Cerebellar cortex (tissue), 1 donor: ENCODE results near the gene BASP1.

Experiments
- DNase-seq: peaks from one replicate; pipeline ENCODE4 v3.0.0-alpha.2; 2015; ENCODE audit warnings: low spot score

BASP1 gene, protein sequence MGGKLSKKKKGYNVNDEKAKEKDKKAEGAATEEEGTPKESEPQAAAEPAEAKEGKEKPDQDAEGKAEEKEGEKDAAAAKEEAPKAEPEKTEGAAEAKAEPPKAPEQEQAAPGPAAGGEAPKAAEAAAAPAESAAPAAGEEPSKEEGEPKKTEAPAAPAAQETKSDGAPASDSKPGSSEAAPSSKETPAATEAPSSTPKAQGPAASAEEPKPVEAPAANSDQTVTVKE

DNA sequence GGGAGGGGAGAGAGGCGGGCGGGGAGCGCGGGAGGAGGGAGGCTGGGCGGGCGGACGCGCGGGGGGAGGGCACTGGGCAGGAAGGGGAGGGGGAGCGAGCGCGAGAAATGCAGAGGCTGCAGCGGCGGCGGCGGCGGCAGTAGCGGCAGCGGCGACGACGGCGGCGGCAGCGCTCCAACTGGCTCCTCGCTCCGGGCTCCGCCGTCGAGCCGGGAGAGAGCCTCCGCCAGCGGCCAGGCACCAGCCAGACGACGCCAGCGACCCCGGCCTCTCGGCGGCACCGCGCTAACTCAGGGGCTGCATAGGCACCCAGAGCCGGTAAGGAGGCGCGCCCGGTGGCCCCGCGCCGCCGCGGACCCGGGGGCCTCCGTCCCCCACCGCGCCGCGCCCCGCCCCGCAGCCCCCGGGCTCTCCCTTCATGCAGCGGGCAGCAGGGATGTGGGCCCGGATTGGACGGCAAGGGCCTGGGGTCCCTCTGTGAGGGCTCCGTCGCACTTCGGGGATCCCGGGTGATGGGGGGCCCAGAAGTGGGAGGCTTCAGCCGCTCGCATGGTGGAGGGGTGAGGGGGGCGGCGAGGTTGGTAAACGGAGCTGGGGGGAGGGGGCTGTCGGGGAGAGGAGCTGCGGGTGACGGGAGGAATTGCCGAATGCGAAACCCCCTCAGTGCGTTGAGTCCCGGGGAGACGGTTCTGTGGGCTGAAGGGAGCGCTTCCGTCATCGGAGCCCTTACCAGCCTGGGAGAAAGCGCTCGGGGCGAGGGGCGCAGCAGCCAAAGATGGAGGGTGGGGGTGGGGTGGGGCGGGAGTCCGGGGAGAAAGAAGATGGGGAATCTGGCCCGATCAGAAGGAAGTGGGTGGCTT lies at the start of gene BASP1:
Gene BASP1, plus strand, starts transcription at position 139 of the 860 bp plus-strand sequence. CDS start 57,586 bp downstream, outside the sequence.
- DNase-seq = peak; percentile 48

DNA sequence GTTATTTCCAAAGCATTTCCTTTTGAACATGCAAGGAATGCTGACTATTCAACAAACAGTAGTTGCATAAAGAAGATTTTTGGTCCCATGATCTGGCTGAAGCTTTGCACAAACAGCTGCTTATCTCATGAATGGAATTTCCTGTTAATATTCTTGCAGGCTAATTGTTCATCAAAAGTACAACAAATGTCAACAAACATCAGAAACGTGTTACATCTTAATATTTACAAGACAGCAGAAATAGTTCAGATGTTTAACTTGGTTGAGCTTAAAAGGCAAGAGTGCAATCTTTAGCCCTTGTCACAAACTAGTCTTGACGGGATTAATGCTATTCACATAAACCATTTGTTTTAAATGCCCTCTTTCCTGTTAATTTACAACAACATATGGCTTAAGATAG lies 47.9 kb upstream of the BASP1 start:
- DNase-seq = no peak

DNA sequence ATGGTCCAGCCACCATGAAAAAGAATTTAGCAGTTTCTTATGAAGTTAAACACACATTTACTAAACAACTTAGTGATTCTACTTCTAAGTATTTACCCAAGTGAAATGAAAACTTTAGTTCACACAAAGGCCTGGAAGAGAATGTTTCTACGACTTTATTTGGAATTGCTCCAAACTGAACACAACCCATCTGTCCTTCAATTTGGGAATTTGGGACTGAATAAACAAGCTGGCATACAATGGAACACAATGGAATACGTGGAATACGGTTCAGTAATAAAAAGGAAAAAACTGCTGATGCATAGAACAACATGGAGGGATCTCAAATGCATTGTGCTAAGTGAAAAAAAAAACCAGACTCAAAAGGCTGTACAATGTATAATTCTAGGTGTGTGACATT lies 44.6 kb upstream of the BASP1 start:
- DNase-seq = peak; percentile 15

DNA sequence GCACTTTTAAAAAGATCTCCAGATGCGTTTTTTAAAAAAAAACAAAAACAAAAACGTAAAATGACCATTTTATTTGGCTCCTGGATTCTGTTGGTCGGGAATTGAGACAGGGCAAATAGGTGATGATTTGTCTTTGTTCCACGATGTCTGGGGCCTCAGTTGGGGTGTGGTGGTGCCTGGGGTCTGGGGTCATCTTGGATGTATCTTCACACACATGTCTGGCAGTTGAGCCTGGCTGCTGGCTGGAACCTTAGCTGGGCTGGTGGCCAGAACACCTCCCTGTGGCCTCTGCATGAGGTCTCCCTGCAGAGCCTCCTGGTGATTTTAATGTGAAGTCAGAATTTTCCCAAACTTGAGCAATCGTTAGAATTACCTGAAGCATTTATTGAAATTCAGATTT lies 42.5 kb upstream of the BASP1 start:
- DNase-seq = no peak

DNA sequence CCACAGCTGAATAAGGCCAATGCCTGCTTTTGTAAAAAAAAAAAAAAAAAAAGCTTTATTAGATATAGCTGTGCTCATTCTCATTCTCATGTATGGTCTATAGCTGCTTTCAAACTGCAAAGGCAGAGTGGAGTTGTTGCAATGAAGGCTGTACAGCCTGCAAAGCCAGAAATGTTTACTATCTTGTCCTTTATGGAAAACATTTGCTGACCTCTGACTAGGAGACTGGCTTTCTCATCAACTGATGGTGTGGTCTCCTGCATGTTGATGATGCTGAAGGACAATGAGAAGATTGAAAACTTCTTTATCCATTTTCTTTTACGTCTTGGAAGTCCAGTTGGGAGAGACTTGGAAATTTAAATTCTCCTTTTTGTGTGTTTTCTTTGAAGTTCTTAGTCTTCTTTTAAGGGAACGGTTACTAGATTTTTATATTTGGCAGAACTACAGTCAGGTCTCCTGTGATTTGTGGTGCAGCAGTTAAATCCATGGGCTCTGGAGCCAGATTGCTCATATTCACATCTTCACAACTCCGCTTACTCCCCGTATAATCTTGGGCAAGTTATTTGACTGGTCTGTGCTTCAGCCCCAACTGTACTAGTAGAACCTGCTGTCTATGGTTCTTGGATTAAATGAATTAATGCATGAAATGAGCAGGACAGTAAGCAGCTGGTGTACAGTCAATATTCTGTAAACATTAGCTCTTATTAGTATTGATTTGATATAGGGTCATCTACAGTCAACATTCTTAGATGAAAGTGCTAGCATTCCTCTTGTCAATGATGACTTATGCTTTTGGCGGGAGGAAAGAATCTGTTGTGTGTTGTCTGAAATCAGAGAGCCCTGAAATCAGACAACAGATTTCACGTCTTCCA lies 39.7 kb upstream of the BASP1 start:
- no peak for DNase-seq

DNA sequence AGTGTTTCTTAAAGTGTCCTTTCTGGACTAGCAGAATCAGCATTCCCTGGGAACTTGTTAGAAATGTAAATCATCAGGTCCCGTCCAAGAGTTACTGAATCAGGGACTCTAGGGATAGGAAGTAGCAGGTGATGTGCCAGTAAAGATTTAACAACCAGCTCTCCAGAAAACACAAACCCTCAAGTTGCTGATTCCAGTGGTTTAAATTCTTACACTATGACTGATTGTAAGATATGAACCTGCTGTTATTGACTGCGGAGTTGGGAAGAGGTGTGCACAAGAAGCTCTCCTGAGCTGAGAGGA lies 39.1 kb upstream of the BASP1 start:
- DNase-seq = no peak

DNA sequence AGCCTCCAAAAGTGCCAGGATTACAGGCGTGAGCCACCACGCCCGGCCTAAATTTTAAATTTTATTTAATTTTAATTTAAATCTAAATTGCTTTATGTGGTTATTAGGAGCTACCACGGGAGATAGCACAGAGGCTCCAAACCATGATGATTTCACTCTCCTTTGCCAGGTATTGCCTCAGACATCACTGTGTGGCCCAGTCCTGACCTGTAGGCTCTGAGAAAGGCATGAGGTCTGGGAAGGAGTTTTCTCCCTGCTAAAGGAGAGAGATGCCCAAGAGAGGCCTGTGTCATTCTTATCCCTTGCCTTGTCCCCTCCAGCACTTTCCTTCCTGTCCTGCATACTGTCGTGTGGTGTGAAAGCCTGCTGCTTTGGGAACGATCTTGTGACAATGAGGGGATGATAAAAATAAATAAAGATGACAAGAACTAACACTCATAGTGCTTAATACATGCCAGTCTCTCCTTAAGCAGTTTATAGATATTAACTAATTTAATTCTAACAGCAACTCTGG lies 37.0 kb upstream of the BASP1 start:
- DNase-seq = no peak

DNA sequence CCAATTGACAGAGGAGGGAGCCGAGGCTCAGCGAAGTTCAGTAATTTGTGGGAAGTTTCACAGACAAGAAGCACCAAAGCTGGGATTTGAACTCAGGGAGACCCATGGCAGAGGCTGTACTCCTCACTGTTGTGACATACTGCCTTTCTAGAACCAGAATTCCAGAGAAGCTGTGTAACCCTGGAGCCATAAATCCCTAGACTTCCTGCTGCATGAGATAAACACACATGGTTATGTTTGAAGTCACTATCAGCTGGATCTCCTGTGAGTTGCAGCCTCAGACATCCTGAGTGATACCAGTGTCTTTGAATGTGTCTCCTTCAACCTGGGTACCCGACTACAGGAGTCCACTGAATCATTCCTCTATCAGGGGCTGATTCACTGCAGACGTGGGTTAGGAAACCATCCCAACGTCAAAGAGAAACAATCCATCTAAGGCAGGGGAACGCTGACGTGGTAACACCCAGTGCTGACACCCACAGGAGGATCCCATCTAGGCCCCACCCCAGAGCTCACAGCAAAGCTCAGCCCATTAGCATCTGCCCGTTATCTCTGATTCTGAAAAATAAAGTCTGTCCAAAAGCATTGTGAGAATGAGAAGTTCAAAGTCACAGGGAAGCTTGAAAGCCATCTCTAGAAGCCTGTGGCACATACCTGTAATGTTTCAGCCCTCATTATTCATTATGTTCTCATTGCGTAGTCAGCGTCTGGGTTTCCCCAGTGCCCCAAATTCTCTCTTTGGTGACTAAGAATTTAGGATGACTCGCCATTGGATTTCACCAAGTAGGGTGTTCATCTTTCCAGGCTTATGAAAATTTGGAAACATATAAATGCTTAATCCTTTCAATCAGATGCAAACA lies 36.3 kb upstream of the BASP1 start:
- DNase-seq = no peak

DNA sequence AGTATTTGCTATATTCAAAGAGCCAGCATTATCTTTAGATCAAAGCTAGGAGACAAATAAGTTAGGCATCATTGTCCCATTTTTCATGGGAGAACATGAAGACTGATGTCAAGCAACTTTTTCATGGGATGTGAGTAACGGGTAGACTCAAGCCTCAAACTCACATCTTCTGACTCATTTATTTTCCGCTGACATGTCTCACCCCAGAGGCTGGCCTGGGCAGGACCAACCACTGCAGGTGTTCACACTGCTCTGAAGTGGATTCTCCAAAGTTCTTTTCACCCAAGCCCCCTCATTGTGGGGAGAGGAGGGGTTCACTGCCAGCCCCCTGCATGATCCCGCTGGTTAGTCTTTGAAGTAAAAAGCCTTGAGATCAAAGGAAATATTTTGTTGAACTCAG lies 34.9 kb upstream of the BASP1 start:
- DNase-seq = no peak

DNA sequence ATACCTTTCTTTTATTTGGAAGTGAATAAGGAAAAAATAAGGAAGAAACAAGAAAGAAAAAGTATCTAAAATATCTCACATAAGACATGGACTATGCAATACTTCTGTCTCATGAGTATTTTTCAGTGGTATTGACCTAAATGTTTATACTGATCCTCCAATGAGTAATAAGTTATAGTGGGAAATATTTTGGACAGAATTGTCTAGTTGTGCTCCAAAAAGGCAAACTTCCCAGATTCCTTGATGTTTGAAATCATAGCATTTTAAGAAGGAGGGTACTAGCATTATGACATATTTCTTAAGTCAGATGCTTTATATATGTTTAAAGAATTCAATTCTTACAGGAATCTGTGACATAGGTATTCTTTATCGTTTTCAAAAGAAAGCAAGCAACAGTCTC lies 34.5 kb upstream of the BASP1 start:
- no peak for DNase-seq

DNA sequence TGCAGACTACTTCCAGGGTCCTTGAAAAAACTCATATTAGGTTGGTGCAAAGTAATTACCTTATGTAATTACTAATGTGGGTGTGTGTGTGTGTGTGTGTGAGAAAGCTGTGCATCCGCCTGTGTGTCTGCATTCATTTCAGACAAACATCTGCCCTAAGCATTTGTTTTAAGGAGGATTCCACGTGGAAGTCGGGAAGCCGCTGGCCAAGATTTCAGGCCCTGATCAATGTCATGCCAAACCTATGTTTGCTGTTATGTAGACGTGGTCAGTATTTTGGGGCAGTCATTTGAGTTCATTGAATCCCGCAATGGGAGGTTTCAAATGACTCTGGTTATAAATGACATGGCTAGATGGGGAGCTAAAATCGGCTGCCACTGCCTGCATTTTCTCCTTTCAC lies 33.6 kb upstream of the BASP1 start:
- no peak for DNase-seq

DNA sequence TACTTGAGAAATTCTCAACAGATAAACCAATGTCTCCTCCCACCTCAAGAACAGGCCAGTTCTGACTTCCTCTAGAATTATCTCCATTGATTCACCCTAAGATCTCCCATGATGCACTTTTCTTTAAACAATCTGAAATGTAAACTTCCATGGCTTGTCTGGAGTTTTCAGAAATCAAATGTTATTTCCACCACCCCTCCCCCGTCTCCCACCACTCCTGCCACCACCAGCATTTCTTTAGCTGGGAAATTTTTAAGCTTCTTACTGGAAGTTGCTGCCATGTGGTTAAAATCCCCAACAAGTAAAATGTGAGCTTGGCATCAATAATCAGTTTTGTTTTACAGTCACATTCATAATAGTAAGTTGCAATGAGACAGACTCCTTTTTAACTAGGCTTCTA lies 32.8 kb upstream of the BASP1 start:
- no peak for DNase-seq

DNA sequence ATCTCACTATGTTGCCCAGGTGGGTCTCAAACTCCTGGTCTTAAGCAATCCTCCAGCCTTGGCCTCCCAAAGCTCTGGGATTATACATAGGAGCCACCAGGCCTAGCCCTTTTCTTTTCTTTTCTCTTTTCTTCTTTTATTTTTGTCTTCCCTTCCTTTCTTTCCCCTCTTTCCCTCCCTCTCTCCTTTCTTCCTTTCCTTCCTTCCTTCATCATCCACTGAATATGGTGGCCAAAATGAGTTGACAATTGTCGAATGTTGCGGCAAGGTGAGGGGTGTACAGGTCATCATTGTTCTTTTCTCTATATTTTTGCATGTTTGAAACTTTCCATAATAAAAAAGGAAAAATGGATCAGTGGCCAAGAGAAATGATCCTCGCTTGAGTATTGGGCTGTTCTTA lies 32.1 kb upstream of the BASP1 start:
- DNase-seq = no peak

DNA sequence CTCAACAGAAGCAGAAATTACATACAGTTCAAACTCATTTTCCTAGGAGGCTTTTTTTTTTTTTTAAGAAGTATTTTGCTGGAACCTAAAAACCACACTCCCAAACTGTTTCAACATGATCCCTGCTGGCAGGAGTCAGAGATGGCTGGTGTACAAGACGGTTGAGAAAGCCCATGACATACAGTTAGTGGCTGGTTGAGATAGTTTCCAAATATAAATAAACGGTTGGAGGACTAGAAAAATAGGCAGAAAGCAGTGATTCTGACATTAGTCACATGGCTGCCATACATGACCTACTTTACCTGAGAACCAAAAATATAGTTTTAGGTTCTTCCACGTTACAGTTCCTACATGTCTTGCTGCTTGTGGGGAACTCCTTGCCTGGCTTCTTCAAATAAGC lies 31.7 kb upstream of the BASP1 start:
- no peak for DNase-seq

DNA sequence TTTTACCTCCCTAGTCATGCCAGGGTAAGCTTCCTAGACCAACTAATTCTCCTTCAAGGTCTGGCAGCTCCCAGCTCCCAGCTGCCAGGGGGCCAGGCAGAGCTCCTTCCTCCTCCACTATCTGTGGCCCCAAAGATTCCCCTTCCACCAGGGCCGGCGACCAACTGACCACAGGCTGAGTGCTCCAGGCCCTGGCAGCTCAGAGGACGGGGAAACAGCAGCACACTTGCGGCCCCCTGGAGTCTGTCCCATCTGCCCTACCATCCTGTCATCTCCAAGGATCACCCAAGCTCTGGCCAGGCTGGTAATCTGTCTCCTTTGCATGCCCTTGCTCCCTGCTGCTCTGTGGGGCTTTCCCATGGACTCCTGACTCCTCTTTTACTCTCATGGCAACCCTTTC lies 31.2 kb upstream of the BASP1 start:
- DNase-seq = peak; percentile 64

DNA sequence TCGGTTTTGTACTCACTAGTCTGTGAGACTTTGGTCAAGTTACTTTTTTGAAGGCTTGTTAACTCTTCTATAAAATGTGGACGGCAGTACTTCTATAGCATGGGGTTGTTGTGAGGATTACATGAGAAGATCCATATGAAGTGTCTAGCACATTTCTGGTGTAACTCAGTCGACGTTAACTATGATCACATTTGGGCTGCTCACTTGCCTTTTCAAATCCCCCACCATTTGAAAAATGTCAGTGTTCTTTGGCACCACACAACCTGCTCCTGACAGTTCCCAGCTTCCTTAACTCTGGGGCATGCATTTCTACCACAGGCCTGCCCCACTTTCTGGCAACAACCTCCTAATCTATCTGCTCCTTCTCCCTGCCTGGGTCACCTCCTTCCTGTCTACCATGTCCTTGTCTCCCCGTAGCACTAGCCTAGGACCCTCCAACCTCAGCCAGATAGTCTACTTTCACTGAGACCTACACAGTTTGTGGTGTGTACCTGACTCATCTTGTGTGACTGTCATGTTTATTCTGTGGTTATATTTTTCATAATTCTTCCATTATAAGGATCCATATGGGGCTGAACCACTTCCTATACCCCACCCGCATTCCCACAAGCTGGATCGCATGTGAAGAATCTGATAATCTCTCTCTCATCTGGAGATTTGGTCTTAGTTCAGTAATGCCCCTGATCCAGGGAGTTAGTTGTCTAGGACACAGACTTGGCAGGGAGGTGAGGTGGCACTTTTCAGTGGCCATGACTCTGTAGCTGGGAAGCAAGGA lies 30.2 kb upstream of the BASP1 start:
- no peak for DNase-seq

DNA sequence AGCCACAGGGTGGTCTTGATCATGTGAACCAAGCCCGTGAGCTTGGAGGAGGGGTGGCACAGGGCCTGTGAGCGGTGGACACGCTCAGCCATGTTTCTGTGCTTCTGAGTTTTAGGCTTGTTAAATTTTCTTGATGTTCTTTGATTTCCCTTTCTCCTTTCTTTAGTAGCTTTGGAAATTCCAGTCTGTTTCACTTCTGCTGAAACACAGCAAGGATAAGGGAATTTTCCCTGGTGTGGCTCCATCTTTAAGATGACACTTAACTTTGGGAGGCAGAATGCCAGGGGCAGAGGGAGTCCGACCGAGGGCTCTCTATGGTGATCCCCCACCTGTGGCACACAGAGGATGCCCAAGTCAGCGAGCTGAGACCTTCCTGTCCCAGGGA lies 29.7 kb upstream of the BASP1 start:
- DNase-seq = no peak

DNA sequence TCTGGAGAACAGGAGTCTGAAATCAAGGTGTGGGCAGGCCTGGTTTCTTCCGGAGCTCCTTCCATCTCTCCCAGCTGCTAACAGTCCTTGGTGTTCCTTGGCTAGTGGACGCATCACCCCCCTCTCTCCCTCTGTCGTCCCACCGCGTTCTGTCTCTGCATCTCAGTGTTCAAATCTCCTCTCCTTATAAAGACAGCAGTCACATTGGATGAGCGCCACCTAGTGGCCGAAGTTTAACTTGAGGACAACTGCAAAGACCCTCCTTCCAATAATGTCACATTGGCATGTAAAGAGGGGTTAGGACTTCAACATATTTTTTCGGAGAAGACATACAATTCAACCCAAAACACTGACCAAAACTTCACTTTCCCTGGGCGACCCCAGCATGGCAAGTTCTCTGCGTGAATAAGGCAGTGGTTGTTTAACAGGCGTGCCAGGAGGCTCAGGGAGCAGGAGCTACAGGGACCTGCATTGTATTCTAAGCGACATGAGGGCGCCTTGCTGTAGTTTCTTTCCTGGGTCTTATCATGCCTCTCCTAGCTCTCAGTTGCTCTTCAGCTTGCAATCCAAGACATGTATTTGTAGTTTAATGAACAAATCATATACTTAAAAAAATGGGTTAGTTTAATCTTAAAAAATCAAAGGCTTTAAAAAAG lies 27.9 kb upstream of the BASP1 start:
- DNase-seq = peak; percentile 50

DNA sequence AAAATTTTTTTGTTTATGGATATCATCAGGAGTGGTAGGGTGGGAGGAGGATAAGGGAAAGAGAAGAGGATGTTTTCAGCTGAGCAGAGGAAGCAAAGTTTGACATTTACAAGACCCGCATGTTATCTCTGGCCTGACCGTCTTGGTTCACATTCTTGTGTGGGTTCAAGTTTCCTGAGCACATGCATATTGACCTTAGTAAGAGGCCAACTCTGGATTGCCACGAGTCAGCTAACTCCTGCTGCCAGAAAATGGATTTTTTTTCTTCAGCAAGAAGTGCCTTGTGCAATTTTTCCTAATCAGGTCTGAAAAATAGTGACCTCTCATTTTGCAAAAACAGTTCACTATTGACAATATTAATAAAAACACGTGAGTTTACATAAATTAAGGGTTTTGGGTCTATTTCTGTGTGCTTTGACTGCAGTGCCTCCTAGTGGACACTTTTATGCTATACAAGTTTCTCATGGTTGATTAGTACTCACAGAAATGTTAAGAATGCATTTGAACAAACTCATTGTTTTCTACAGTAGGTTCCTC lies 27.1 kb upstream of the BASP1 start:
- peak; percentile 42 for DNase-seq

DNA sequence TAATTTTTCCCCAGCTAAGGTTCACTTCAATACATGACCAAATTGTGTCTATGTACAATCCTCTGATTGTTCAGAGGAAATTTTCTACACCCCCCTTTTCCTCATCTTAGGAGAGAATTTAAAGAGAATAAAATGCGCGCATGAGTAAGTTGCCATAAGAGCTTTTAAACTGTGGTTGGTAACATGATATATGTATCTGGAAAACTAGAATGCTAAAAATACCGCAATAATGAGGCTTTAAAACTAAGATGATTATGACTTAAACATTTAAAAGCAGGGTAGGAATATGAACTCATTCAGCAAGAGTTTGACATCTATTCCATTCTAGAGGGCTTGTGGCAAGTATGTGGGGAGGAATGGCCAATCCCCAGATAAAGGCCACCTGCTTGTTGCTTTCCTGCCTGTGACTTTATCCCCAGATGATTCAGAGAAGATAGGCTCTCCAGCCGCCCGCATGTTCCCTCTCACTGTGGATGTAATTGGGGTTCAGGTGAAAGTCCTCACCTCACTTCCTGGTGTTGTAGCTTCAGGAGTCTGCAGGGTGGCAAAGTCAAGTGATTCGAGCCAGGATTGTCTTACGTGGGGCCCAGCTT lies 26.5 kb upstream of the BASP1 start:
- DNase-seq = no peak
